Omental fat pad (tissue), 4 donors: ENCODE data around the gene JPH4. TPM values are rescaled to one million over a fixed set of nuclear protein-coding genes. Genes with fewer than 3 reads are reported as not detected.
"Not testable (repeated sequence)": the region's sequence is repeated elsewhere in the genome, so short reads cannot be mapped to it uniquely, and the experiment has no call there.

ENCODE experiments used
- ATAC-seq: fragments of 150-250 bp; one replicate; pipeline ENCODE4 v1.9.1; 2016; ENCODE audit warnings: mild to moderate bottlenecking, moderate library complexity; ENCODE audit not compliant: low FRiP score
- DNase-seq: peaks from one replicate; pipeline ENCODE4 v3.0.0-alpha.2; 2019; ENCODE audit warnings: low spot score
- CTCF ChIP-seq, 3 donors: fragments of 450-650 bp; IDR thresholded peaks; one replicate each; pipeline ENCODE4 v1.5.1; 2016 to 2017; ENCODE audit warnings: antibody characterized with exemption in 3 of 3, mild to moderate bottlenecking in 3 of 3, moderate library complexity in 2 of 3
- total RNA-seq, 4 donors: library from RNA; depleted of rRNA; stranded (reverse); fragments of >200 nt; gene quantifications; one replicate each; pipeline ENCODE4 v1.1.0, GENCODE V29; 2016

JPH4 gene
- total RNA-seq, 4 donors from 2014 or later = 0.56 to 1.2 (median 0.90) TPM

- no peak for DNase-seq
- no peak for ATAC-seq
- TF ChIP-seq CTCF (IDR thresholded peaks at IDR 0.05) = no peak
Observed at GRCh38 chr14:23614395-23614828, 35.8 kb upstream of the JPH4 start.

GRCh38 chr14:23613242-23614070 is 34.9 kb upstream of the JPH4 start:
- DNase-seq (no peak), ATAC-seq (no peak)
- no peak for TF ChIP-seq CTCF (IDR thresholded peaks at IDR 0.05)

- ATAC-seq (no peak), DNase-seq (no peak)
- no peak for TF ChIP-seq CTCF (IDR thresholded peaks at IDR 0.05)
Observed at GRCh38 chr14:23612802-23613201, 34.2 kb upstream of the JPH4 start.

GRCh38 chr14:23612354-23612732 is 33.8 kb upstream of the JPH4 start:
- no peak for TF ChIP-seq CTCF (IDR thresholded peaks at IDR 0.05)
- ATAC-seq (no peak), DNase-seq (no peak)

- TF ChIP-seq CTCF (IDR thresholded peaks at IDR 0.05) = no peak
- ATAC-seq (no peak), DNase-seq (no peak)
Observed at GRCh38 chr14:23610815-23611289, 32.3 kb upstream of the JPH4 start.

GRCh38 chr14:23610090-23610814 is 31.7 kb upstream of the JPH4 start:
- TF ChIP-seq CTCF (IDR thresholded peaks at IDR 0.05) = no peak
- no peak for ATAC-seq
- DNase-seq = no peak

GRCh38 chr14:23609411-23610089 is 31.0 kb upstream of the JPH4 start:
- ATAC-seq, DNase-seq: not testable (repeated sequence)
